Measurements from ENCODE around the gene C8B. TPM values are rescaled to one million over a fixed set of nuclear protein-coding genes. Genes with fewer than 3 reads are reported as not detected.

The C8B gene
- total RNA-seq, 1 donor from 2014 or later, result 1.2 TPM

GRCh38 chr1:56958526-56958925, 7.3 kb downstream of the C8B start:
- Histone ChIP-seq H3K9me3 (no peaks in the 10 kb centered on the region), H3K4me1 (no peaks in the 10 kb centered on the region)
- ATAC-seq, result no peak

GRCh38 chr1:56957931-56958330, 7.9 kb downstream of the C8B start:
- H3K27me3 ChIP-seq (ENCODE audit: low read depth), result no peaks in the 10 kb centered on the region
- intact Hi-C loops (cut with DNase I), result no loop called here

More at GRCh38 chr1:56958526-56958925, 7.3 kb downstream of the C8B start:
- no peaks in the 10 kb centered on the region for H3K36me3 ChIP-seq
- H3K27me3 ChIP-seq (ENCODE audit: low read depth), result no peaks in the 10 kb centered on the region
- TF ChIP-seq CTCF (IDR thresholded peaks at IDR 0.05), result no peak
- H3K4me3 ChIP-seq, result no peak overlapping the region
- intact Hi-C loops (cut with DNase I), result no loop called here
- no peak overlapping the region for H3K27ac ChIP-seq
- DNase-seq, result no peak

GRCh38 chr1:56954664-56955063, 11.2 kb downstream of the C8B start:
- H3K9me3 ChIP-seq, result no peaks in the 10 kb centered on the region
- no peaks in the 10 kb centered on the region for H3K36me3 ChIP-seq
- DNase-seq (no peak), ATAC-seq (no peak)
- intact Hi-C loops (cut with DNase I), result no loop called here
- no peak for TF ChIP-seq CTCF (IDR thresholded peaks at IDR 0.05)
- no peaks in the 10 kb centered on the region for H3K27me3 ChIP-seq (ENCODE audit: low read depth)
- no peaks in the 10 kb centered on the region for H3K4me1 ChIP-seq
- H3K4me3 ChIP-seq, result no peak overlapping the region
- H3K27ac ChIP-seq, result no peak overlapping the region

More at GRCh38 chr1:56957931-56958330, 7.9 kb downstream of the C8B start:
- Histone ChIP-seq H3K9me3 (no peaks in the 10 kb centered on the region), H3K4me3 (no peak overlapping the region), H3K4me1 (no peaks in the 10 kb centered on the region), H3K27ac (no peak overlapping the region), H3K36me3 (no peaks in the 10 kb centered on the region)
- no peak for DNase-seq
- no peak for TF ChIP-seq CTCF (IDR thresholded peaks at IDR 0.05)
- ATAC-seq, result no peak

- no peak for TF ChIP-seq CTCF (IDR thresholded peaks at IDR 0.05)
- H3K4me1 ChIP-seq, result no peaks in the 10 kb centered on the region
- intact Hi-C loops (cut with DNase I), result no loop called here
- no peak overlapping the region for H3K27ac ChIP-seq
- H3K9me3 ChIP-seq, result no peaks in the 10 kb centered on the region
- no peaks in the 10 kb centered on the region for H3K27me3 ChIP-seq (ENCODE audit: low read depth)
- H3K4me3 ChIP-seq, result no peak overlapping the region
- no peak for ATAC-seq
- H3K36me3 ChIP-seq, result no peaks in the 10 kb centered on the region
- no peak for DNase-seq
Observed at GRCh38 chr1:56953386-56953785, 12.4 kb downstream of the C8B start.

- Histone ChIP-seq H3K27ac (no peak overlapping the region), H3K36me3 (no peaks in the 10 kb centered on the region), H3K27me3 (ENCODE audit: low read depth) (no peaks in the 10 kb centered on the region), H3K4me3 (no peak overlapping the region), H3K4me1 (no peaks in the 10 kb centered on the region), H3K9me3 (no peaks in the 10 kb centered on the region)
- no peak for ATAC-seq
- no peak for DNase-seq
- intact Hi-C loops (cut with DNase I), result no loop called here
- no peak for TF ChIP-seq CTCF (IDR thresholded peaks at IDR 0.05)
Observed at GRCh38 chr1:56952501-56952900, 13.3 kb downstream of the C8B start.
